CD4-positive, alpha-beta T cell treated with Interleukin-10 for 1 hour (primary cell): ENCODE measurements around the gene GUSB.
"Not testable (repeated sequence)": the region's sequence is repeated elsewhere in the genome, so short reads cannot be mapped to it uniquely, and the experiment has no call there.

Source experiments
- DNase-seq: peaks from one replicate; pipeline ENCODE4 v3.0.0-alpha.2; 2020

Gene GUSB

DNA sequence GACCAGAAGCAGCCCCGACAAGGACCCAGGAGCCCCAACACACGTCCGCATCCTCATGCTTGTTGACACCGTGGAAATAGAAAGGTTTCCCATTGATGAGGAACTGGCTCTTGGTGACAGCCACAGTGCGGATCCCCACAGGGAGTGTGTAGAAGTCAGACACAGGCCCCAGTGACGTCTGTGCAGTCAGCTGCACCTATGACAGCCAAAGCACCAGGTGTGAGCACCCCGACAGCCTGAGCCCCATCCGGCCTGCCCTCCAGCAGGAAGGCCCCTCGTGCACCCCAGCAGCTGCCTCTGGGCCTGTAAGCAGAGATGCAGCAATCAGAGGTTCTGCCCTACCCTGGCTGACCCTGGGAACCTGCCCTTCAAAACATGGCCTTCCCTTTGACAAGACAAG, 7.1 kb downstream of the GUSB start:
- no peak for DNase-seq

DNA sequence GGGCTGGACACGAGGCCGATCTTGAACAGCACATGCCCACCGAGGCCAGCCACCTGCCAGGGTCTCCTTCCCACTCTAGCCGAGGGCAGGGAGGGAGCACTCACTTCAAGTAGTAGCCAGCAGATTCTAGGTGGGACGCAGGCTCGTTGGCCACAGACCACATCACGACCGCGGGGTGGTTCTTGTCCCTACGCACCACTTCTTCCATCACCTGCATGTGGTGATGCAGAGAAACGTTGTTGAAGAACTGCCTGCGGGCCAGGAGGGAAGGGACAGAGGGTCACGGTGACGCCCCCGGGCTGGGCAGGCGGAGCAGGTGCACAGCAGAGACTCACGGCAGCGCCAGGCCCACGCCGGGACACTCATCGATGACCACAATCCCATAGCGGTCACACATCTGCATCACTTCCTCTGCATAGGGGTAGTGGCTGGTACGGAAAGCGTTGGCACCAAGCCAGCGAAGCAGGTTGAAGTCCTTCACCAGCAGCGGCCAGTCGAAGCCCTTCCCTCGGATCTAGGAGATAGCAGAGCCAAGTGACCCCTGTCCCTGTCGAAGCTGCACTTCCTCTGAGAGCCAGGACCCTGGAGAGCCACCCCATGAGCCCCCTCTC, 7.7 kb downstream of the GUSB start:
- no peak for DNase-seq

DNA sequence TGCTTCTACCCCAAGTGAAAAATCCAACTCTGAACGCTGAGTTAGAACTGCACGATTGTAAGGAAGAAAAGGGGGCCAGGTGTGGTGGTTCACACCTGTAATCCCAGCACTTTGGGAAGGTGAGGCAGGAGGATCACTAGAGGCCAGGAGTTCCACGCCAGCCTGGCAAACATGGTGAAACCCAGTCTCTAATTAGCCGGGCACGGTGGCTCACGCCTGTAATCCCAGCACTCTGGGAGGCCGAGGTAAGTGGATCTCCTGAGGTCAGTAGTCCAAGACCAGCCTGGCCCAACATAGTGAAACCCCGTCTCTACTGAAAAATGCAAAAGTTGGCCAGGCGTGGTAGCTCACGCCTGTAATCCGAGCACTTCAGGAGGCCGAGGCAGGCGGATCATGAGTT, 9.0 kb downstream of the GUSB start:
- no peak for DNase-seq

DNA sequence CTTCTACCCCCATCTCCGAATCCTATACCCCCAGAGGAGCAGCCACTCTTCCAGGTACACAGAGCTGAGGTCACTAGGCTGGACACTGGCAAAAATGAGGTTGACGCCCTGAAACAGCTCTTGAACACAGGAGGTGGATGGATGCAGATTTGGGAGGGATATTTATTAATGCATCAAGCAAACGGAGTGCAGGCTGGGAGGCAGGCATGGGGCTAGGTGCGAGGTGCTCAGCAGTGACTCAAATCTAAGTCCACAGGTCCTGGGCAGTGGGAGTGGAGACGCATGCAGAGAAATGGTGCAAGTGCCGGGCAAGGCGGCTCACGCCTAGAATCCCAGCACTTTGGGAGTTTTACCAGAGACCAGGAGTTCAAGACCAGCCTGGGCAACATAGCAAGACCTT, 11.0 kb downstream of the GUSB start:
- no peak for DNase-seq

DNA sequence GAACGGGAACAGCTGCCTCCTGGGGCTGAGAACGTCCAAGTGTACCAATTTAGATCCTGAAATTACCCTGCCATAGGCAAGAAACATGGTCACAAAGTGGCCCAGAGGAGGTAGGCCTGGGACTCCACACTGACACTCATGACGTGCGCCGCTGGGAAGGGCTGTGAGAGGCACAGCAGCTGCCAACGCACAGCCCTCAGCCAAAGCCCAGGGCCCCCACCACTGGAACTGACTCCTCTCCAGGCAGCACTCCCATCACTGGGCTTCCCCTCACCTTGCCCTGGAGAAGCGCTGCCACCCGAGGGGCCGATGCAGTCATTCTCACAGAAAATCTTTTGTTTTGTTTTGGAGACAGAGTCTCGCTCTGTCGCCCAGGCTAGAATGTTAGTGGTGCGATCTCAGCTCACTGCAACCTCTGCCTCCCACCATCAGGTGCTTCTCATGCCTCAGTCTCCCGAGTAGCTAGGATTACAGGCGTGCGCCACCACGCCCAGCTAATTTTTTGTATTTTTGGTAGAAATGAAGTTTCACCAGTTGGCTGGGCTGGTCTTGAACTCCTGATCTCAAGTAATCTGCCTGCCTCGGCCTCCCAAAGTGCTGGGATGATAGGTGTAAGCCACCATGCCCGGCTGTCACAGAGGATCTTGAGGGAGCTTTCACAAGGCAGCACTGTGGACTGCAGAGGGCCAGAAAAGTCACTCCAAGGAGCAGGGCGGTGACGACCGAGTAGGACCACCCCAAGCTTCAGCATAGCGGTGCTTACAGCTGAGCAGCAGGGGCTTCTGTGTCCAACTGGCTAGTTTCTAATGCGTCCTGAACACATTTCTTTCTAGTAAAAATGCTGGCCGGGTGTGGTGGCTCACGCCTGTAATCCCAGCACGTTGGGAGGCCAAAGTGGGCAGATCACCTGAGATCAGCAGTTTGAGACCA, 13.5 kb downstream of the GUSB start:
- DNase-seq = no peak

DNA sequence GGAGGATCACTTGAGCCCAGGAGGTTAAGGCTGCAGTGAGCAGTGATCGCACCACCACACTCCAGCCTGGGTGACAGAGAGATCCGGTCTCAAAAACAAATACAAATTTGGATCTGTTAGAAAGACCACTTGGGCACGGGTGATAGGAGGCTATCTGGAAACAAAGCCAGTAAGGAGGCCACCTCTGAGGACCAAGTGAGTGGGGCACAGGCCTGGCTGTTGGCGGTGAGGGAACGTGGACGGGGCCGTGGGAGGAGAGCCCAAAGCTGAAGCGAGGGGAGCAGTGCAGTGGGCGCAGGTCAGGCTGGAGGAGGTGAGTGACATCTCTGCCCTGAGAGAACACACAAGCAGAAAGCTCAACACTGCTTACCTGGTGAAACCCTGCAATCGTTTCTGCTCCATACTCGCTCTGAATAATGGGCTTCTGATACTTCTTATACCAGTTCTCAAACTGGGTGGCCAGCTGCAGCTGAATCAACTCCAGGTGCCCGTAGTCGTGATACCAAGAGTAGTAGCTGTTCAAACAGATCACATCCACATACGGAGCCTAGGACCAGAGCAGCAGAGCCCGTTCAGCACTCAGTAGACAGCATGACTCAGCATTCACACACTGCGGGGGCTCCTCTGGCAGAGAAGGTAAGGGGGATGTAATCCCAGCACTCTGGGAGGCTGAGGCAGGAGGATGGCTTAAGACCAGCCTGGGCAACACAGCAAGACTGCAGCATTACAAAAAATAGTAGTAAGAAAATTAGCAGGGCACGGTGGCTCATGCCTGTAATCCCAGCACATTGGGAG, 14.5 kb downstream of the GUSB start:
- no peak for DNase-seq

DNA sequence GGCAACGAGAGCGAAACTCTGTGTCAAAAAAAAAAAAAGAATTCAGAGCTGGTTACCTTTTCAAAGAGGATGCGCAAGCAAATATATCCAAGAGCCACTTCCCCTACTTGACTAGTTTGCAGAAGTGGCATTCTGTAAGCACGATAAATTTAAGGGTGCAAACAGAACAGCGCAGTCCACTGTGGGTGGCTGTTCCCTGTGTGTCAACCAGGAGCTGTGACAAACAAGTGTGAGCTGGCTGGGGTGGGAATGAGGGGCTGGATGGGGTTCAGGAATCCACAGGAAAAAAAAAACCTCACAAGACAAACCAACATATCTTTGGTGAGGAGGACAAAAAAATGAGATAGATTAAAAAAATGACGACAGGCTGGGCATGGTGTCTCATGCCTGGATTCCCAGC, 15.9 kb downstream of the GUSB start:
- DNase-seq = no peak

DNA sequence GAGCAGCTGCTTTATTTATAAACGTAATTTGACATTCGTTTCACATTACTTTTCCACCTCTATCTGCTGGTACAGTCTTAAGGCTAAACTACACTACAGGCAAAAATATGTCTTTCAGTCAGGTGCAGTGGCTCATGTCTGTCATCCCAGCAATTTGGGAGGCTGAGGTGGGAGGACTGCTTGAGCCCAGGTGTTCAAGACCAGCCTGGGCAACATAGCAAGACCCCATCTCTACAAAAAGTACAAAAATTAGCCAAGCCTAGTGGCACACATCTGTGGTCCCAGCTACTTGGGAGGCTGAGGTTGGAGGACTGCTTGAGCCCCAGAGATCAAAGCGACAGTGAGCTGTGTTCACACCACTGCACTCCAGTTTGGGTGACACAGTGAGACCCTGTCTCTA, 17.3 kb downstream of the GUSB start:
- not testable (repeated sequence) for DNase-seq

DNA sequence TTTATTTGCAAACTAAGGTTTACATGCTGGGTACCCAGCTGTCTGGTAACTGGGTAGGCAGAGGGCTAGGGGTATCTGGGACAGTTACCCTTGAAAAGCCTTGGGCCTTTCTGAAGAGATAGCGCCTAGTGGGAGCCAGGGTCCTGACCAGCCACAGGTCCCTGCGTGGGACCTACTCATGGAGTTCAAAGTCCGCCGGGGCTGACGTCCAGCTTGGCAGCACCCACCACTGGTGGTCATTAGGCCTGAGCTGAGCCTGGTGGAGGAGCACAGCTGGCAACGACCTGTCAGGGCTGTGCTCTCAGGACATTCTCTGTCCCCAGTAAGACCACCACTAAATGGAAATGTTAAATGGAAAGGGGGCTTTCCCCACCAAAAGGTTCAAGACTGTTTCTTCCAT, 20.0 kb downstream of the GUSB start:
- no peak for DNase-seq

DNA sequence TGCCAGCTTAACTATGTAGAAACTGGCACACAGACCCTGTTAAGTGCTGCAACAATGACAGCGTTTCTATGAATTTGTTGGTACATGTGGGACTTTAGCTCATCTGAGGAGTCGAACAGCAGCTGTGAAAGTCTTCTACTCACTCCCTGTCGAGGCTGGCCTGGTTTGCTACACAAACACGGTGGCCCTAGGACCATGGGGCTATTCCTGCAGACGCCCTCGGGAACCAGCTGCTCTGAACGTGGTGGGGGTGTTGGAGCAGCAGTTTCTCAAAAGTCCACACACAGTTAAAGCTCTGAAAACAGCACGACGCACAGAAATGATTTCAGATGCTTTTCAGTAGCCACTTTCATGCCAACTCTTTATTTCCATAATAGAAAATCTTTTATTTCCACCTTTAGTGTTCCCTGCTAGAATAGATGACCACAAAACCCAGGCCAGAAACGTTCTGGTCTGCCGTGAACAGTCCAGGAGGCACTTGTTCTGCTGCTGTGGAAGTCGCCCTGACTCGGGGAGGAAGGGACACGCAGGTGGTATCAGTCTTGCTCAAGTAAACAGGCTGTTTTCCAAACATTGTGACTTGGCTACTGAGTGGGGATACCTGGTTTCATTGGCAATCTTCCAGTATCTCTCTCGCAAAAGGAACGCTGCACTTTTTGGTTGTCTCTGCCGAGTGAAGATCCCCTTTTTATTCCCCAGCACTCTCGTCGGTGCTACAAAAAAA, 21.5 kb downstream of the GUSB start:
- no peak for DNase-seq

DNA sequence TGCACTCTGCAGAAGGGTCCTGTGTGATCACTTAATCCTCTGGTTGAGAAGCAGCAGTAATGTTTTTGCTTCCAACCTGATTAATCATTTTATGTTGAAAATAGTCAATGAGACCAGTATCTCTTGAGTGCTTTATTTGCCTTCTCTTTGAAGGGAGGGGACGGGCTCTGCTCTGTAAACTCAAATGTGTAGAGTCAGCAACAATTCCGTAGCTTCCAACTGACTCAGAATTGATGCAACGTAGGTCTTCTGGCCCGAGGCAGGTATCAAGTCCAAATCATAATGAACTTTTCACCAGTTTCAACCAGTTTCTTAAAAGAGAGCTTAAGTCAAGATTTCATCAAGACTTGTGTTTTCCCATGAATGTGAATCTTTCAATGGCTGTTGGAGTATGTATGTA, 26.3 kb downstream of the GUSB start:
- no peak for DNase-seq

DNA sequence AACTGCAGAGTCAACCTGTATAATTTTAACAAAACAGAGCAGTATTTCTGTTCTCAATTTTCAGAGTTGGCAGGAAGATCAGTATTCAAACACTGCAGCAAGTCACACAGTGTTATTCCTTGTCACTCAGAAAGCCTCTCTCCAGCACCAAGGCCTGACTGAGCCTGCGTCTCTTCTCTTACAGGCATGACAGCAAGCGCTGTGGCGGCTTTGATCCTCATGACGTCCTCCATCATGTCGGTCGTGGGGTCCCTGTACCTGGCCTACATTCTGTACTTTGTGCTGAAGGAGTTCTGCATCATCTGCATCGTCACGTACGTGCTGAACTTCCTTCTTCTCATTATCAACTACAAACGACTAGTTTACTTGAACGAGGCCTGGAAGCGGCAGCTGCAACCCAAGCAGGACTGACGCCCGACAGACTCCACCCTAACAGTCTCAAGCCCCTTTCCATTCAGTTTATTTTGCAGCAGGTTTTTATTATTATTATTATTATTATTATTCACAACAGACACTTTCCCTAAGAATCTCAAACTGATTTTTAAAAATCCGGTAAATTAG, 28.0 kb downstream of the GUSB start:
- no peak for DNase-seq

DNA sequence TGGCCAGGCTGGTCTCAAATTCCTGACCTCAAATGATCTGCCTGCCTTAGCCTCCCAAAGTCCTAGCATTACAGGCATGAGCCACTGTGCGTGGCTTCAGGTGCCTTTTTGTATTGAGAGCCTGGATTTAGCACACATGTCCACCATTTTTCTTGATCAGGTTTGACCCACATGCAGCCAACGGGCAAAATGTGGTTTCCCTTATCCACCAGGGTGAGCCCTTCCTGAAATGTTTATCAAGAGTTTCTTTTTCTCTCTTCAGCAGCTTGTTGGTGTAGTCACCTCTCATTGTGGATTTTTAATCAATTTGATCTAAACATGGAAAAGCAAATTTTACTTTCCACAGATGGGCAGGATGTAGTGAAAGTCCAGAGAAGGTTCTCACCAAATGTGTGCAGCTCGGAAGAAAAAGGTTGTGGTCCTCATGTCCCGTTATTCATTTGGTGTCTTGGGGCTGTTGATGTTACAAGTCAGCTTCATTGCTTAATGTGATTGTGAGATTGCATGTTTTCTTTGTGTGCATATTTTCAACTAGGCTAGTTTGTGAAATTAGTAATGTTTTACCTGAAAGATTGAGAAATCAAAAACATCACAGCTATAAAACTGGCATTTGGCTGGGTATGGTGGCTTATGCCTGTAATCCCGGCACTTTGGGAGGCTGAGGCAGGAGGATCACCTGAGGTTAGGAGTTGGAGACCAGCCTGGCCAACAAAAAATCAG, 28.9 kb downstream of the GUSB start:
- no peak for DNase-seq

DNA sequence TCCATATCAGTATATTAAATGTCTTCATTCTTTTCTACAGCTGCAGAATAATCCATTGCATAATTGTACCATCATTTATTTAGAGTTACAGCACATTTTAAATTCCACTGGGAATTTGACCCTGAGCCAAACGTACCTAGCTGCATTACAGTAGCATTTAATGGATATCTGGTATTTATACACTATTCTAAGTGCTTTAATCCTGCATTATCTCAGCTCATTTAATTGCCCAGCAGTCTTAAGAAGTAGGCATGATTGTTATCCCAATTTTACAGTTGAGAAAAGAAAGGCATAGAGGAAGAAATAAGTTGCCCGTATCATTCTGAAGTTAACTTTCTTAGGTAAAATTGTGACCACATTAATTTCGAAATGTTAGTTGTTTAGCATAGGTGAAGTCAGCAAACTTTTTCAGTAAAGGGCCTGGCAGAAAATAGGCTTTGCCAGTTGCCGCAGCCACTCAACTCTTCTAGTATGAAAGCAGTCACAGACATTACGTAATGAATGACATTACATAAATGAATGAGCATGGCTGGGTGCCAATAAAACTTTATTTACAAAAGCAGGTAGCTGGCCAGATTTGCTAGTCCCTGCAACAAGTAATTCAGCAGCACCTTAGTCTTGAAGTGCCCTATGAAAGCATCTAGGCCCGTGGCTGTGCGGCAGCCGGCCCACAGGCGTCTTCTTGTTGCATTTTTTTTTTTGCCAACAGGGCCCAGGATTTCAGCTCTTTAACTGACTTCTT, 30.0 kb downstream of the GUSB start:
- no peak for DNase-seq

DNA sequence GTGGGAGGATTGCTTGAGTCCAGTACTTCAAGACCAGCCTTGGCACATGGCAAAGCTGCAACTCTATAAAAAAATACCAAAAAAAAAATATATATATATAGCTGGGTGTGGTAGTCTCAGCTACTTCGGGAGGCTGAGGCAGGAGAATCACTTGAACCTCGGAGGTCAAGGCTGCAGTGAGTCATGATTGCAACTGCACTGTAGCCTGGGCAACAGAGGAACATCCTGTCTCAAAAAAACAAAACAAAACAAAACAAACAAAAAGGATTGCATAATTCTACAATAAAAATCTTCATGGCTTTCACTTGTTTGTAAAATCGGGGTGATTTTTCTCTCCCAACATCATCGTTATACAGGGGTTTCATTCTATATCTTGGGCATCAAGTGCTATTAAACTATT, 35.1 kb downstream of the GUSB start:
- peak; percentile 1 for DNase-seq

DNA sequence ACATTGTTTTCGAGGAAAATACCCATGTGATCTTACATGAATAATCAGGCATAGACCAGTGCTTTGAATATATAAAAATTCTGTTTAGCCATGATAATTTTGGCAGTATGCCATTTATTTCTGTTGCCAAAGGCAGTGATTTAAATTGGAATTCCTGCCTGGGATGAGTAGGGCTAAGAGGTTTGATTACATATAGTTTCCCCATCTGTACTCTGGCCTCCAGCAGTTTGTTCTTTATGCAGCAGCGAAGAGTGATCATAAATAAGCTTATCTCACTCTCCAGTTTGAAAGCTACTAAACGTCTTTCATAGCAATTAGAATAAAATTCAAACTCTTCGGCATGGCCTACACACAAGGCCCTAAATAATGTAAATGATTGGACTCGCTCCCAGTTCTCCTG, 36.2 kb downstream of the GUSB start:
- not testable (repeated sequence) for DNase-seq

DNA sequence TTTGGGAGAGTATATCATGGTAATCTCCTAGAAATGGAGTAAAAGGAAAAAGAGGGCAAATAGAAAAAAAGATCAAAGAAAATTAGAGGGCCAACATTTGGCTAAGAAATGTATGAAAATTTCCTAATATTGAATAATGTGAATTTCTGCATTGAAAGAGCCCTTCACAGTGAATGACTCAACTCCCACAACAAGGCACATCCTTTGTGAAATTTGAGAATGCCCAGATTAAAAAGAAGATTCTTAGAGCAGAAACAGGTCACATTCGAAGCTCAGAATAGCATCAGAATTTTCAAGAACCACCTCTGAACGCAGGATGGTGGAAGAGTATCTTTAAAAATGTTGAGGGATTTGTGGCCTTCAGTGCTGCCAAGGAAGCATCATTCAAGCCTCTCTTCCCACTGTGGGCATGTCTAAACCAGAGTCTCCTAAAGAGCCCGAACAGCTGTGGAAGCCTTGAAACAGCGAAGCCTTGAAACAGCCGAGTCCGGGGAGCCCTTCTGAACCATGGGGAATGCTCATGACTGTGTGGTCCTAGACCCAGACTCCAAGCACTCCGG, 43.6 kb downstream of the GUSB start:
- no peak for DNase-seq

DNA sequence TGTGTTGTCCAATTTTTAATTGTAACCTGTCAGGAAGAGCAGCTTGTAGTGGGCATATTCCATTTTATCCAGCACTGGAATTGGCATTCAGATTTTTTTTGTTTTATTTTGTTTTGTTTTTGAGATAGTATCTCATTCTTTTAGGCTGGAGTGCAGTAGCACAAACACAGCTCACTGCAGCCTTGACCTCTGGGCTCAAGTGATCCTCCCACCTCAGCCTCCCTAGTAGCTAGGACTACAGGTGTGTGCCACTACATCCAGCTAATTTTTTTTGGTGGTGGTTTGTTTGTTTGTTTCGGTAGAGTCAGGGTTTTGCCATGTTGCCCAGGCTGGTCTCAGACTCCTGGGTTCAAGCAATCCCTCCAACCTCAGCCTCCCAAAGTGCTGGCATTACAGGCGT, 44.7 kb downstream of the GUSB start:
- DNase-seq = no peak

DNA sequence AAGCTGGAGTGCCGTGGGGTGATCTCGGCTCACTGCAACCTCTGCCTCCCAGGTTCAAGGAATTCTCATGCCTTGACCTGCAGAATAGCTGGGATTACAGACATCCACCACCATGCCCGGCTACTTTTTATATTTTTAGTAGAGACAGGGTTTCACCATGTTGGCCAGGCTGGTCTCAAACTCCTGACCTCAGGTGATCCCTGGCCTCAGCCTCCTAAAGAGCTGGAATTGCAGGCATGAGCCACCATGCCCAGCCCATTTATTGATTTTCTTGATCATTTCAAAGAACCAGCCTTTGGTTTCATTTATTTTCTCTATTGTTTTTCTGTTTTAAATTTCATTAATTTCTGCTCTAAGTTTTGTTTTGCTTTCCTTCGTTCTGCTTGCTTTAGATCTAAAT, 50.3 kb downstream of the GUSB start:
- no peak for DNase-seq

DNA sequence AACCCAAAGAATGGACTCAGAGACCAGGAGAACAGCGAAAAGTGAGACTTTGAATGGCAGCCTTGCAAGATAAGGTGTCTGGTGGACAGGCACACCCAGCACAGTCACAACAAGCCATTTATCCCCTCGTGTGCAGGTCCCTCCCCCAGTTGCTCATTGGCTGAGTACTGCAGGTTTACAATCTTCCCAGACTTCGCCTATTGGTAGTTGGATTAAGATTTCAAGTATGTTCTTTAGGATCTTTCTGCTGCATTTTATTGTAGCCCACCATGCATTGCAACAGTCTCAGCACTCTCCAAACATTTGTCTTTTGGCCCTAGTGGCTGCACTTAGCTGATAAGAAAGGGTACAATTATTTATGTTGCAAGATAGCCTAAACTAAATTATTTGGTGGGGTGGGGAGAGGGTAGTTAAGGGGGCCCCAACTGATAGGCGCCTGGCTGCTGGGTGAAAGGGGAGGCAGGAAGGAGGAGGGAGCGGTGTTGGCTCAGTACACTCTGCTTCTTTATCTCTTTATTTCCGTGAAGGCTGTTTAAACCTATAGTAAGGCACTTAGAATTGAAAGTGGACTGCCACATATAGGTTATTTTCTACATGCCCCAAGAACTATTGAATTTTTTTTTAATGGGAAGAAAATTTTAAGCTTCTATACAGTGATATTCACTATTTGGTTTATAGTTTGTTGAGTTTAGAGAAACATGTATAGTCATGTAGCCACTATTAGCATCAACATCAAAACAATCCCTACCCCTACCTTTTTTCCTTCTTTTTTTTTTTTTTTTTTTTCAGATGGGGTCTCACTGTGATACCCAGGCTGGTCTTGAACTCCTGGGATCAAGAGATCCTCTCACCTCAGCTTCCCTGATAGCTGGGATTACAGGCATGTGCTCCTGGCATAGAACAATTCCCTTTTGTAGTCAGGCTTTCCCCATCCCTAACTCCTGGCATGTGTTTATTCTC, 54.2 kb downstream of the GUSB start:
- no peak for DNase-seq
